HepG2 (cell line): ENCODE results near the gene POLN. TPM values are rescaled to one million over a fixed set of nuclear protein-coding genes. Genes with fewer than 3 reads are reported as not detected.
A peak's percentile ranks its signal among the peaks of the same experiment; 100 is the strongest.

ENCODE experiments used
- ATAC-seq: fragments of 200-7000 bp; cut with Tn5 transposase; 3 replicates; pipeline ENCODE4 v1.9.1; 2020; ENCODE audit warnings: mild to moderate bottlenecking, moderate library complexity
- BruUV-seq: library from RNA; stranded (reverse); fragments of 400-500 nt; replicated peaks from 2 replicates; lab custom pipeline; 2021; lab: Mats Ljungman, UMichigan
- CTCF ChIA-PET: fragments of 300-600 bp; formaldehyde crosslinking; extraction: SDS; loops from one replicate; lab custom pipeline; 2021; ENCODE audit warnings: low total read pairs, inconsistent platforms, low intra/inter-chr PET ratio; lab: Yijun Ruan, JAX
- POLR2A ChIA-PET: fragments of 350-600 bp; sonication (Branson Sonifier 250); formaldehyde crosslinking; loops from one replicate; lab custom pipeline; 2020; ENCODE audit warnings: antibody characterized with exemption, inconsistent platforms; lab: Yijun Ruan, JAX
- DNase-seq: peaks from one replicate; pipeline ENCODE4 v3.0.0-alpha.2; 2015; ENCODE audit warnings: low spot score
- FAIRE-seq: peaks from 3 replicates; lab custom pipeline; 2011; peaks lifted over from hg19 to GRCh38; lab: Jason Lieb, UNC
- H2AFZ ChIP-seq: one replicate; pipeline ENCODE4 v1.6.1; 2011; ENCODE audit warnings: low read length, inconsistent platforms
- H3K27ac ChIP-seq: fragments of 300-600 bp; 3 replicates; pipeline ENCODE4 v1.8.0; 2011; ENCODE audit warnings: mixed run types, mild to moderate bottlenecking, mixed read lengths, low read length, inconsistent platforms; ENCODE audit not compliant: insufficient read depth; ENCODE audit errors: extremely low read length
- H3K27me3 ChIP-seq, 2 experiments: fragments of 200-600 bp in 1 of 2; 2 replicates in 1 of 2; 3 replicates in 1 of 2; pipeline versions ENCODE4 v1.6.0 to v1.8.0; 2011; ENCODE audit warnings: low read length in 2 of 2, mild to moderate bottlenecking in 2 of 2, moderate library complexity in 2 of 2, inconsistent platforms in 1 of 2; ENCODE audit not compliant: insufficient read depth in 2 of 2, control insufficient read depth in 1 of 2
- H3K36me3 ChIP-seq, 2 experiments: fragments of 200-600 bp in 1 of 2; replicated peaks in 1 of 2; 2 replicates in 1 of 2; 3 replicates in 1 of 2; pipeline versions ENCODE4 v1.5.1 to v1.8.0; 2011; ENCODE audit warnings: low read length in 2 of 2, inconsistent platforms in 1 of 2; ENCODE audit not compliant: insufficient read depth in 2 of 2, control insufficient read depth in 1 of 2
- H3K4me1 ChIP-seq: 2 replicates; pipeline ENCODE4 v1.5.1; 2012; ENCODE audit warnings: low read length, inconsistent platforms; ENCODE audit not compliant: insufficient read depth
- H3K4me2 ChIP-seq: 2 replicates; pipeline ENCODE4 v1.6.0; 2011; ENCODE audit warnings: low read depth, low read length, inconsistent platforms
- H3K4me3 ChIP-seq, 3 experiments: fragments of 200-600 bp in 1 of 3; sonication (generic), shearing (Covaris generic) in 1 of 3; replicated peaks in 1 of 3; 2 replicates each; pipeline ENCODE4 v1.5.1; 2011 to 2016; ENCODE audit warnings: low read length in 3 of 3, inconsistent platforms in 2 of 3, low read depth in 2 of 3, mild to moderate bottlenecking in 2 of 3, control low read depth in 1 of 3, mixed read lengths in 1 of 3; ENCODE audit not compliant: insufficient read depth in 1 of 3
- H3K79me2 ChIP-seq: one replicate; pipeline ENCODE4 v1.6.1; 2011; ENCODE audit warnings: low read length, inconsistent platforms; ENCODE audit not compliant: insufficient read depth
- H3K9ac ChIP-seq: 2 replicates; pipeline ENCODE4 v1.6.0; 2011; ENCODE audit warnings: mild to moderate bottlenecking, low read depth, low read length, inconsistent platforms; ENCODE audit not compliant: insufficient read depth
- H3K9me3 ChIP-seq: 2 replicates; pipeline ENCODE4 v1.5.1; 2012; ENCODE audit warnings: mild to moderate bottlenecking, low read length
- H4K20me1 ChIP-seq: 2 replicates; pipeline ENCODE4 v1.6.0; 2011; ENCODE audit warnings: inconsistent platforms, mild to moderate bottlenecking, low read length, moderate library complexity; ENCODE audit not compliant: insufficient read depth
- CEBPB ChIP-seq: IDR thresholded peaks from 2 replicates; pipeline ENCODE4 v1.6.1; 2011; ENCODE audit warnings: low read depth, low read length, improper control_type of control experiment, borderline replicate concordance
- FOXJ3 ChIP-seq: sonication (generic); formaldehyde crosslinking; IDR thresholded peaks from 2 replicates; pipeline ENCODE4 v1.4.0; 2020; ENCODE audit warnings: missing genetic modification reagents, mild to moderate bottlenecking, borderline replicate concordance
- FUBP1 ChIP-seq: sonication (generic); formaldehyde crosslinking; IDR thresholded peaks from 2 replicates; pipeline ENCODE4 v1.5.1; 2020; ENCODE audit warnings: missing genetic modification reagents, mild to moderate bottlenecking, borderline replicate concordance
- LCORL ChIP-seq, 2 experiments: fragments of 450-650 bp in 1 of 2; sonication (generic) in 1 of 2; formaldehyde crosslinking in 1 of 2; IDR thresholded peaks; 2 replicates each; pipeline versions ENCODE4 v1.5.0 to v1.6.1; 2017 to 2020; ENCODE audit warnings: antibody characterized with exemption in 1 of 2, missing genetic modification reagents in 1 of 2
- NFIC ChIP-seq: IDR thresholded peaks from 2 replicates; pipeline ENCODE4 v1.6.1; 2012; ENCODE audit warnings: mild to moderate bottlenecking, low read length, inconsistent platforms
- RAD21 ChIP-seq: fragments of 450-650 bp; formaldehyde crosslinking; IDR thresholded peaks from 2 replicates; pipeline ENCODE4 v1.5.0; 2020; ENCODE audit warnings: mild to moderate bottlenecking
- SMARCE1 ChIP-seq: fragments of 450-650 bp; IDR thresholded peaks from 2 replicates; pipeline ENCODE4 v1.6.1; 2017; ENCODE audit warnings: borderline replicate concordance
- ZNF276 ChIP-seq: sonication (generic); formaldehyde crosslinking; IDR thresholded peaks from 2 replicates; pipeline ENCODE4 v1.4.0; 2020; ENCODE audit warnings: mild to moderate bottlenecking, low read depth, missing genetic modification reagents
- ZNF44 ChIP-seq: sonication (generic); formaldehyde crosslinking; IDR thresholded peaks from 2 replicates; pipeline ENCODE4 v1.5.1; 2020; ENCODE audit warnings: mild to moderate bottlenecking, missing genetic modification reagents
- ZNF687 ChIP-seq: sonication (generic); formaldehyde crosslinking; IDR thresholded peaks from 2 replicates; pipeline ENCODE4 v1.5.1; 2020; ENCODE audit warnings: mild to moderate bottlenecking, missing genetic modification reagents, moderate library complexity
- WGBS: methylation state at CpG from one replicate; pipeline ENCODE4 v1.1.6; 2017; ENCODE audit warnings: low lambda C conversion rate; 5-methylcytosine and 5-hydroxymethylcytosine counted together
- in situ Hi-C: cut with HindIII; loops from 2 replicates; pipeline ENCODE4 v1.10.0; 2017; ENCODE audit warnings: low pct_unique_long_range_greater_than_20kb; ENCODE audit not compliant: extremely low pct_ligation_motif_present
- intact Hi-C: fragments of 100-400 bp; cut with micrococcal nuclease; formaldehyde crosslinking; loops from one replicate; pipeline ENCODE4 v1.10.0; 2022; ENCODE audit not compliant: unreplicated experiment
- polyA plus RNA-seq, 8 experiments: library from polyadenylated mRNA; depleted of rRNA in 3 of 8; stranded (reverse) in 7 of 8; unstranded in 1 of 8; fragments of >200 nt; fragmentation: Illumina TruSeq in 4 of 8; extraction: Trizol in 4 of 8; gene quantifications; 2 replicates each; pipeline versions ENCODE4 v1.2.1 to v1.2.3, GENCODE V29; 2011 to 2016; ENCODE audit warnings: low read depth in 4 of 8, missing spikeins in 1 of 8, mixed read lengths in 1 of 8; ENCODE audit not compliant: insufficient read depth in 1 of 8
- total RNA-seq, 5 experiments: library from RNA; depleted of rRNA; stranded (reverse); fragments of >200 nt; fragmentation: Illumina TruSeq; extraction: Trizol; gene quantifications; 2 replicates each; pipeline ENCODE4 v1.2.3, GENCODE V29; 2016; ENCODE audit warnings: low read depth in 1 of 5

The POLN gene
- total and polyA plus RNA-seq, 2 of the 13 experiments (the other 11 are each of a cell fraction or from before 2014, with no cell fraction given), result 0.93 to 1.5 TPM

GRCh38 chr4:2183394-2183793 is 58.5 kb downstream of the POLN start:
- no peak overlapping the region for H3K27ac ChIP-seq
- no peaks in the 10 kb centered on the region for H3K79me2 ChIP-seq
- no TSS peak for BruUV-seq
- ATAC-seq (no peak), FAIRE-seq (no peak), DNase-seq (no peak)
- no peak overlapping the region for H3K4me3 ChIP-seq
- TF ChIP-seq LCORL (IDR thresholded peaks at IDR 0.05) (no peak), LCORL (CRISPR knock-in tag; IDR thresholded peaks at IDR 0.05) (no peak), CEBPB (peak; percentile 48)
- no peak overlapping the region for H2AFZ ChIP-seq
- no peak overlapping the region for H3K4me2 ChIP-seq
- H3K9me3 ChIP-seq, result 0 out of 2 replicates have a peak, but pooled peaks cover 5% of the 10 kb centered on the region
- H3K36me3 ChIP-seq, result no peaks in the 10 kb centered on the region
- H3K9ac ChIP-seq, result no peak overlapping the region
- ChIA-PET POLR2A (no interaction called here), CTCF (no interaction called here)
- intact Hi-C loops (no loop called here), in situ Hi-C loops (loop anchor here (25.0 kb wide), 1 partner anchor 171 kb away; the partner anchor contains the start of gene NELFA)
- no peaks in the 10 kb centered on the region for H3K27me3 ChIP-seq
- H3K4me1 ChIP-seq, result no peaks in the 10 kb centered on the region
- no peaks in the 10 kb centered on the region for H4K20me1 ChIP-seq

GRCh38 chr4:2182994-2183393 is 58.9 kb downstream of the POLN start:
- Histone ChIP-seq H3K4me2 (no peak overlapping the region), H3K27ac (no peak overlapping the region), H3K36me3 (no peaks in the 10 kb centered on the region), H3K79me2 (no peaks in the 10 kb centered on the region), H2AFZ (no peak overlapping the region), H3K27me3 (no peaks in the 10 kb centered on the region), H3K4me3 (no peak overlapping the region), H4K20me1 (no peaks in the 10 kb centered on the region), H3K9me3 (0 out of 2 replicates have a peak, but pooled peaks cover 5% of the 10 kb centered on the region), H3K9ac (no peak overlapping the region), H3K4me1 (no peaks in the 10 kb centered on the region)
- CTCF ChIA-PET, result no interaction called here
- POLR2A ChIA-PET, result no interaction called here
- FAIRE-seq (no peak), ATAC-seq (no peak), DNase-seq (no peak)
- in situ Hi-C loops (loop anchor here (25.0 kb wide), 1 partner anchor 171 kb away; the partner anchor contains the start of gene NELFA), intact Hi-C loops (no loop called here)
- 44% methylated on average over 3 of the region's 3 CpGs for WGBS
- BruUV-seq, result no TSS peak
- no peak for TF ChIP-seq ZNF276 (CRISPR knock-in tag)
- TF ChIP-seq FOXJ3 (CRISPR knock-in tag), result no peak
- no peak for TF ChIP-seq RAD21
- no peak for TF ChIP-seq ZNF44
- no peak for TF ChIP-seq SMARCE1
- TF ChIP-seq NFIC, result no peak
- no peak for TF ChIP-seq FUBP1 (CRISPR knock-in tag)
- TF ChIP-seq ZNF687 (CRISPR knock-in tag), result no peak
